Measurements from ENCODE around the gene CASP14.

CASP14 gene

DNA sequence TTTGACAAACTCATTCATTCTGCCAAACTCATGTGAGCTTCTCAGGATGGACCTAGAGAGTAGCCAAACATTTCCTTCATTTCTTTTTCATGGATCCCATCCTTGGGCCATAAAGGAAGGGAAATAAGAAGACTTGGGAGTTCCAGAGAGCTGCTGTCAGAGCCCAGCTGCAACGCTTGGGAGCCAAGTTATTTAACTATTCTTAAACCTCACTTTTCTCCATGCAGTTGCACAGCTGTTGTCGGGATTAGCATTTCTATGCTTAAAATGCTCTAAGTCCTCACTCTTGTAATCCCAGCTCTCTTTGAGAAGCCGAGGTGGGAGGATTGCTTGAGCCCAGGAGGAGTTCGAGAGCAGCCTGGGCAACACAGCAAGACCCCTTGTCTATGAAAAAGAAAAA lies 11.7 kb upstream of the CASP14 start:
- H2AFZ ChIP-seq (ENCODE audit: low read length), result no peak overlapping the region
- H3K4me1 ChIP-seq (ENCODE audit: control insufficient read depth in 2 of 2, insufficient read depth in 1 of 2, low read depth in 1 of 2, low read length in 2 of 2), result no peaks in the 10 kb centered on the region
- DNase-seq (ENCODE audit: low spot score), result no peak
- peaks cover 0 to 12% (median 0%) of the 10 kb centered on the region in 3 experiments for H3K27me3 ChIP-seq (ENCODE audit: control insufficient read depth in 3 of 3, insufficient read depth in 3 of 3, low read depth in 1 of 3, low read length in 3 of 3)
- no peak overlapping the region for H4K91ac ChIP-seq (ENCODE audit: low read depth, low read length, poor library complexity)
- H3K4me3 ChIP-seq (ENCODE audit: low read length in 2 of 2), result no peak overlapping the region
- H3K18ac ChIP-seq (ENCODE audit: low read length), result no peak overlapping the region
- no peak overlapping the region for H3K27ac ChIP-seq (replicated peaks; ENCODE audit: low read length)
- H2BK12ac ChIP-seq (ENCODE audit: low read length), result no peak overlapping the region
- H4K8ac ChIP-seq (ENCODE audit: low read depth, low read length), result no peak overlapping the region
- H3K9me3 ChIP-seq (replicated peaks in 1 of 2; ENCODE audit: control insufficient read depth in 2 of 2, insufficient read depth in 1 of 2, low read depth in 1 of 2, low read length in 2 of 2), result peaks cover 0 to 12% of the 10 kb centered on the region in 2 donors
- no peak overlapping the region for H3K4me2 ChIP-seq (ENCODE audit: insufficient read depth, low read length, poor library complexity, severe bottlenecking)
- H2BK15ac ChIP-seq (ENCODE audit: low read length), result no peak overlapping the region
- H2BK5ac ChIP-seq (ENCODE audit: low read length), result no peak overlapping the region
- no peak overlapping the region for H2BK120ac ChIP-seq (ENCODE audit: low read depth, low read length)
- H3K23ac ChIP-seq (ENCODE audit: low read depth, low read length, poor library complexity), result no peak overlapping the region
- H3K36me3 ChIP-seq (replicated peaks in 1 of 2; ENCODE audit: control insufficient read depth in 2 of 2, insufficient read depth in 2 of 2, low read length in 2 of 2), result no peaks in the 10 kb centered on the region
- H2AK5ac ChIP-seq (ENCODE audit: low read depth, low read length), result no peak overlapping the region
- H3K9ac ChIP-seq (ENCODE audit: low read depth, low read length, poor library complexity), result no peak overlapping the region
- H3K79me1 ChIP-seq (ENCODE audit: low read depth, low read length), result no peaks in the 10 kb centered on the region
- no CpG with 5 or more reads among the region's 4 CpGs for WGBS, 2 donors (ENCODE audit: extremely low coverage in 2 of 2, insufficient read length in 2 of 2, insufficient replicate concordance in 1 of 2)
- H3K4ac ChIP-seq (ENCODE audit: low read length), result no peak overlapping the region
- no peak overlapping the region for H3K14ac ChIP-seq (ENCODE audit: low read length)

DNA sequence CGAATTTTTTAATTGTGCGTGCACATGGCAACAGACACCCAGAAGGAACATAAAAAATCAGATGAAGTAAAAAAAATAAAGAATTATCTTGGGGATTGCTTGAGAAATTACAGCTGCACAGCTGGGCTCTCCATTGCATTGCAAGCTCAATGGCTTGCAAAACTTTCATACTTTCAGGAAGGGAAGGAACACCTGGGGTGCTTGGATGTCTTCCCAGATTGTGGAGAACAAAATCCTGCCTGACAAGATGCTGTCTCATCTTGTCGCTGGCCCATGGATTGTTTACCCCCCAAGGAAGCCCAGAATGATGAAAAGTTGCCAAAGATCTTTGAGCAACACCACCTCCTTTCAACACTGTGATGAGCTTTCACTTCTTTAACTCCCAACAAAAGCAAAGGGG lies 11.0 kb upstream of the CASP14 start:
- H3K18ac ChIP-seq (ENCODE audit: low read length), result no peak overlapping the region
- H3K4me1 ChIP-seq (ENCODE audit: control insufficient read depth in 2 of 2, insufficient read depth in 1 of 2, low read depth in 1 of 2, low read length in 2 of 2), result no peaks in the 10 kb centered on the region
- H3K14ac ChIP-seq (ENCODE audit: low read length), result no peak overlapping the region
- H3K36me3 ChIP-seq (replicated peaks in 1 of 2; ENCODE audit: control insufficient read depth in 2 of 2, insufficient read depth in 2 of 2, low read length in 2 of 2), result no peaks in the 10 kb centered on the region
- H2BK120ac ChIP-seq (ENCODE audit: low read depth, low read length), result no peak overlapping the region
- H2BK5ac ChIP-seq (ENCODE audit: low read length), result no peak overlapping the region
- no peak overlapping the region for H4K91ac ChIP-seq (ENCODE audit: low read depth, low read length, poor library complexity)
- no peak overlapping the region for H2AFZ ChIP-seq (ENCODE audit: low read length)
- no peak overlapping the region for H3K4ac ChIP-seq (ENCODE audit: low read length)
- no peak overlapping the region for H4K8ac ChIP-seq (ENCODE audit: low read depth, low read length)
- H2AK5ac ChIP-seq (ENCODE audit: low read depth, low read length), result no peak overlapping the region
- H2BK12ac ChIP-seq (ENCODE audit: low read length), result no peak overlapping the region
- H3K9ac ChIP-seq (ENCODE audit: low read depth, low read length, poor library complexity), result no peak overlapping the region
- H3K79me1 ChIP-seq (ENCODE audit: low read depth, low read length), result no peaks in the 10 kb centered on the region
- H3K27me3 ChIP-seq (ENCODE audit: control insufficient read depth in 3 of 3, insufficient read depth in 3 of 3, low read depth in 1 of 3, low read length in 3 of 3), result peaks cover 0 to 12% (median 0%) of the 10 kb centered on the region in 3 experiments
- H3K27ac ChIP-seq (replicated peaks; ENCODE audit: low read length), result no peak overlapping the region
- no peak overlapping the region for H3K23ac ChIP-seq (ENCODE audit: low read depth, low read length, poor library complexity)
- WGBS, 2 donors (ENCODE audit: extremely low coverage in 2 of 2, insufficient read length in 2 of 2, insufficient replicate concordance in 1 of 2), result no CpG with 5 or more reads among the region's 3 CpGs
- DNase-seq (ENCODE audit: low spot score), result no peak
- peaks cover 0 to 12% of the 10 kb centered on the region in 2 donors for H3K9me3 ChIP-seq (replicated peaks in 1 of 2; ENCODE audit: control insufficient read depth in 2 of 2, insufficient read depth in 1 of 2, low read depth in 1 of 2, low read length in 2 of 2)
- no peak overlapping the region for H3K4me3 ChIP-seq (ENCODE audit: low read length in 2 of 2)
- H2BK15ac ChIP-seq (ENCODE audit: low read length), result no peak overlapping the region
- no peak overlapping the region for H3K4me2 ChIP-seq (ENCODE audit: insufficient read depth, low read length, poor library complexity, severe bottlenecking)

DNA sequence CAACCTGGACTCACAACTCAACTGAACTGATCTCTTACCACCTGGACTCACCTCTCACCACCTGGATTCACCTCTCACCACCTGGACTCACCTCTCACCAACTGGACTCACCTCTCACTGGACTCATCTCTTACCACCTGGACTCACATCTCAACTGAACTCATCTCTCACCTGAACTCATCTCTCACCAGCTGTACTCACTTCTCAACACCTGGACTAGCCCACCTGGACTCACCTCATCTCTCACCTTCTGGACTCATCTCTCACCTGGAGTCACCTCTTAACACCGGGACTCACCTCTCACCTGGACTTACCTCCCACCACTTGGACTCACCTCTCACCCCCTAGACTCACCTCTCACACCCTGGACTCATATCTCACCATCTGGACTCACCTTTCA lies 7.3 kb upstream of the CASP14 start:
- H2AFZ ChIP-seq (ENCODE audit: low read length), result no peak overlapping the region

DNA sequence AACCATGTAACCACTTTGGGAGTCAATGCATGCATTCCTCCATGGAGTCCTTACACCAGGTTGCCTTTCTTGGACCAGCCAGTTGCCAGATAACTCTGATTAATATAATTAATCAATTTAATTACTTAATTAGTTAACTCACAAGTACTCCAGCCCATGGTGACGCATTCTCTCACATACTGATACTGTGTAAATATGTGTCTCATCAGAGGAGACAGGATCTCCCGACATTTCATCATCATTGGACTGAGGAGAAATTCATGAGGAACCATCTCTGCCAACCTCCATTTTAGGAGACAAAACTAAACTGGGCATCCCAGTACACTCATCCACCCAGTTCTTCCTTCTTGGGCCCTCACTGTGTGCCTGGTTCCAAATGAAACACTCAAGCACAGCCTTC lies 6.5 kb upstream of the CASP14 start:
- H3K36me3 ChIP-seq (replicated peaks in 1 of 2; ENCODE audit: control insufficient read depth in 2 of 2, insufficient read depth in 2 of 2, low read length in 2 of 2), result no peaks in the 10 kb centered on the region
- H3K4ac ChIP-seq (ENCODE audit: low read length), result no peak overlapping the region
- H3K4me1 ChIP-seq (ENCODE audit: control insufficient read depth in 2 of 2, insufficient read depth in 1 of 2, low read depth in 1 of 2, low read length in 2 of 2), result no peaks in the 10 kb centered on the region
- H3K9me3 ChIP-seq (replicated peaks in 1 of 2; ENCODE audit: control insufficient read depth in 2 of 2, insufficient read depth in 1 of 2, low read depth in 1 of 2, low read length in 2 of 2), result peaks cover 0 to 12% of the 10 kb centered on the region in 2 donors
- H4K91ac ChIP-seq (ENCODE audit: low read depth, low read length, poor library complexity), result no peak overlapping the region
- peaks cover 2% of the 10 kb centered on the region for H3K79me1 ChIP-seq (ENCODE audit: low read depth, low read length)
- no peak overlapping the region for H2BK120ac ChIP-seq (ENCODE audit: low read depth, low read length)
- H3K23ac ChIP-seq (ENCODE audit: low read depth, low read length, poor library complexity), result no peak overlapping the region
- H3K4me3 ChIP-seq (ENCODE audit: low read length in 2 of 2), result no peak overlapping the region
- no peak overlapping the region for H3K14ac ChIP-seq (ENCODE audit: low read length)
- H3K27ac ChIP-seq (replicated peaks; ENCODE audit: low read length), result no peak overlapping the region
- no peak overlapping the region for H2BK12ac ChIP-seq (ENCODE audit: low read length)
- H2BK5ac ChIP-seq (ENCODE audit: low read length), result no peak overlapping the region
- no peak overlapping the region for H2AFZ ChIP-seq (ENCODE audit: low read length)
- H2AK5ac ChIP-seq (ENCODE audit: low read depth, low read length), result no peak overlapping the region
- H3K27me3 ChIP-seq (ENCODE audit: control insufficient read depth in 3 of 3, insufficient read depth in 3 of 3, low read depth in 1 of 3, low read length in 3 of 3), result peaks cover 0 to 6% (median 0%) of the 10 kb centered on the region in 3 experiments
- H3K9ac ChIP-seq (ENCODE audit: low read depth, low read length, poor library complexity), result no peak overlapping the region
- no CpG with 5 or more reads among the region's 2 CpGs for WGBS, 2 donors (ENCODE audit: extremely low coverage in 2 of 2, insufficient read length in 2 of 2, insufficient replicate concordance in 1 of 2)
- no peak for DNase-seq (ENCODE audit: low spot score)
- no peak overlapping the region for H2BK15ac ChIP-seq (ENCODE audit: low read length)
- H3K4me2 ChIP-seq (ENCODE audit: insufficient read depth, low read length, poor library complexity, severe bottlenecking), result no peak overlapping the region
- no peak overlapping the region for H3K18ac ChIP-seq (ENCODE audit: low read length)
- H4K8ac ChIP-seq (ENCODE audit: low read depth, low read length), result no peak overlapping the region

More for the DNA sequence above, 7.3 kb upstream of the CASP14 start:
- Histone ChIP-seq H3K79me1 (ENCODE audit: low read depth, low read length) (peaks cover 2% of the 10 kb centered on the region), H4K91ac (ENCODE audit: low read depth, low read length, poor library complexity) (no peak overlapping the region), H3K4me1 (ENCODE audit: control insufficient read depth in 2 of 2, insufficient read depth in 1 of 2, low read depth in 1 of 2, low read length in 2 of 2) (no peaks in the 10 kb centered on the region), H3K27ac (replicated peaks; ENCODE audit: low read length) (no peak overlapping the region), H2BK15ac (ENCODE audit: low read length) (no peak overlapping the region), H2BK12ac (ENCODE audit: low read length) (no peak overlapping the region), H2AK5ac (ENCODE audit: low read depth, low read length) (no peak overlapping the region), H3K4me3 (ENCODE audit: low read length in 2 of 2) (peak overlapping the region in 1 of 2 donors; percentile 32), H2BK120ac (ENCODE audit: low read depth, low read length) (no peak overlapping the region), H3K9ac (ENCODE audit: low read depth, low read length, poor library complexity) (no peak overlapping the region), H3K27me3 (ENCODE audit: control insufficient read depth in 3 of 3, insufficient read depth in 3 of 3, low read depth in 1 of 3, low read length in 3 of 3) (peaks cover 0 to 9% (median 0%) of the 10 kb centered on the region in 3 experiments), H3K36me3 (replicated peaks in 1 of 2; ENCODE audit: control insufficient read depth in 2 of 2, insufficient read depth in 2 of 2, low read length in 2 of 2) (no peaks in the 10 kb centered on the region), H2BK5ac (ENCODE audit: low read length) (no peak overlapping the region), H3K4me2 (ENCODE audit: insufficient read depth, low read length, poor library complexity, severe bottlenecking) (no peak overlapping the region), H3K23ac (ENCODE audit: low read depth, low read length, poor library complexity) (no peak overlapping the region), H3K9me3 (replicated peaks in 1 of 2; ENCODE audit: control insufficient read depth in 2 of 2, insufficient read depth in 1 of 2, low read depth in 1 of 2, low read length in 2 of 2) (peaks cover 0 to 12% of the 10 kb centered on the region in 2 donors), H3K4ac (ENCODE audit: low read length) (no peak overlapping the region), H3K18ac (ENCODE audit: low read length) (no peak overlapping the region), H4K8ac (ENCODE audit: low read depth, low read length) (no peak overlapping the region), H3K14ac (ENCODE audit: low read length) (no peak overlapping the region)
- DNase-seq (ENCODE audit: low spot score), result no peak
- WGBS, 2 donors (ENCODE audit: extremely low coverage in 2 of 2, insufficient read length in 2 of 2, insufficient replicate concordance in 1 of 2), result no CpG with 5 or more reads among the region's 1 CpG

Data from neuronal stem cell (in vitro differentiated cells).